ENCODE data around the gene RYR2.

DNA sequence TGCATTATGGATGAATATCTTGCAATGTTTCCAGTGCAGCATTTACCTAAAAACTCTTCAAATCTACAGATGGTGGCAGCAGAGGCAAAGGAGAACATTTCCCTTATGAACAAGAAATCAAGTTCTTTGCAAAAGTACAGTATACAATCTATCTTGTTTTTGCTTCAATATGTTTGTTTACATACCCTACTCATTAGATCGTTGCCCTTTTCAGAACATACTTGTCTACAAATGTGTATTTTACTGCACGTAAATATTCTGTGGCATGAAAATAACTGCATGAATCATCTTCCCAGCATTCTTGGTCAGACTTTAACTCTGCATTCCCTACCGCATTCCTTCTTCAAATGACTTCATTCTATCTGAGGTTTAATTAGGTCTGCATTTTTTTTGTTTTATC, 636.0 kb downstream of the RYR2 start:
- TF ChIP-seq, protein P1, sequence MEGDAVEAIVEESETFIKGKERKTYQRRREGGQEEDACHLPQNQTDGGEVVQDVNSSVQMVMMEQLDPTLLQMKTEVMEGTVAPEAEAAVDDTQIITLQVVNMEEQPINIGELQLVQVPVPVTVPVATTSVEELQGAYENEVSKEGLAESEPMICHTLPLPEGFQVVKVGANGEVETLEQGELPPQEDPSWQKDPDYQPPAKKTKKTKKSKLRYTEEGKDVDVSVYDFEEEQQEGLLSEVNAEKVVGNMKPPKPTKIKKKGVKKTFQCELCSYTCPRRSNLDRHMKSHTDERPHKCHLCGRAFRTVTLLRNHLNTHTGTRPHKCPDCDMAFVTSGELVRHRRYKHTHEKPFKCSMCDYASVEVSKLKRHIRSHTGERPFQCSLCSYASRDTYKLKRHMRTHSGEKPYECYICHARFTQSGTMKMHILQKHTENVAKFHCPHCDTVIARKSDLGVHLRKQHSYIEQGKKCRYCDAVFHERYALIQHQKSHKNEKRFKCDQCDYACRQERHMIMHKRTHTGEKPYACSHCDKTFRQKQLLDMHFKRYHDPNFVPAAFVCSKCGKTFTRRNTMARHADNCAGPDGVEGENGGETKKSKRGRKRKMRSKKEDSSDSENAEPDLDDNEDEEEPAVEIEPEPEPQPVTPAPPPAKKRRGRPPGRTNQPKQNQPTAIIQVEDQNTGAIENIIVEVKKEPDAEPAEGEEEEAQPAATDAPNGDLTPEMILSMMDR (IDR thresholded peaks at IDR 0.05): peak in 1 of 12 donors; percentile 22
- TF ChIP-seq POLR2A (IDR thresholded peaks at IDR 0.05): no peak

Measured in heart left ventricle (tissue), 13 donors.